ENCODE results near the gene SLC19A1.

GRCh38 chr21:45488931-45489721 is 53.1 kb downstream of the SLC19A1 start:
- TF ChIP-seq POLR2A (IDR thresholded peaks at IDR 0.05): no peak
- no peak for TF ChIP-seq CTCF (IDR thresholded peaks at IDR 0.05)
